Upper lobe of right lung (tissue), 1 donor: ENCODE data around the gene SLC2A1. TPM values are rescaled to one million over a fixed set of nuclear protein-coding genes. Genes with fewer than 3 reads are reported as not detected.
A peak's percentile ranks its signal among the peaks of the same experiment; 100 is the strongest.

Experiments used
- ATAC-seq: fragments of 200-7000 bp; cut with Tn5 transposase; one replicate; pipeline ENCODE4 v1.9.1; 2020; ENCODE audit warnings: mild to moderate bottlenecking, moderate library complexity
- DNase-seq: peaks from one replicate; pipeline ENCODE4 v3.0.0-alpha.2; 2020
- H3K27ac ChIP-seq: fragments of 200-600 bp; one replicate; pipeline ENCODE4 v1.8.0; 2022
- H3K27me3 ChIP-seq: fragments of 200-600 bp; one replicate; pipeline ENCODE4 v1.8.0; 2022; ENCODE audit warnings: mild to moderate bottlenecking
- H3K36me3 ChIP-seq: fragments of 200-600 bp; one replicate; pipeline ENCODE4 v1.8.0; 2022
- H3K4me1 ChIP-seq: fragments of 200-600 bp; one replicate; pipeline ENCODE4 v1.8.0; 2022
- H3K4me3 ChIP-seq: fragments of 200-600 bp; one replicate; pipeline ENCODE4 v1.8.0; 2022; ENCODE audit warnings: mild to moderate bottlenecking
- H3K9me3 ChIP-seq: fragments of 200-600 bp; one replicate; pipeline ENCODE4 v1.8.0; 2022
- CTCF ChIP-seq: fragments of 200-600 bp; IDR thresholded peaks from one replicate; pipeline ENCODE4 v1.8.0; 2022; ENCODE audit warnings: antibody characterized with exemption
- intact Hi-C: fragments of 100-400 bp; cut with DNase I; formaldehyde crosslinking; loops from one replicate; pipeline ENCODE4 v1.11.0; 2022
- long read RNA-seq: library from polyadenylated mRNA; unstranded; transcript quantifications from one replicate; pipeline ENCODE4 v2.0.0, GENCODE V29; 2021
- total RNA-seq: library from RNA; stranded (reverse); fragmentation: NEBNext Ultra II Directional; extraction: Animal tissue kit (Norgen Biotek cat#: 25700); gene quantifications from one replicate; pipeline ENCODE4 v1.2.1, GENCODE V29; 2021
- donor health status: DM: no; HTN: yes; CAD: no; lungs with severe emphysema.

The SLC2A1 gene
- 12.9 TPM for total RNA-seq
- long read RNA-seq, transcript SLC2A1-203 (10 exons, 3,670 nt), result major isoform, 19 of 24 reads
- long read RNA-seq, partial matches to known transcripts, result 3 of 24 reads
- long read RNA-seq, other reads (novel, unspliced or antisense), result 2 of 24 reads

GRCh38 chr1:42958488-42959319 is at the start of gene SLC2A1:
TSS of gene SLC2A1 (minus strand) at chr1:42958868. CDS start at chr1:42958651, 217 bp downstream.
- Histone ChIP-seq H3K4me3 (peak within 1 kb of the TSS; percentile 72), H3K27me3 (peaks cover 24% of the 10 kb centered on the region), H3K27ac (peak within 1 kb of the TSS; percentile 66), H3K9me3 (no peaks in the 10 kb centered on the region), H3K4me1 (peaks cover 7% of the 10 kb centered on the region), H3K36me3 (no peaks in the 10 kb centered on the region)
- DNase-seq, result peak; percentile 91
- peak; percentile 93 for ATAC-seq
- TF ChIP-seq CTCF, result no peak
- intact Hi-C loops, result no loop called here

DNA sequence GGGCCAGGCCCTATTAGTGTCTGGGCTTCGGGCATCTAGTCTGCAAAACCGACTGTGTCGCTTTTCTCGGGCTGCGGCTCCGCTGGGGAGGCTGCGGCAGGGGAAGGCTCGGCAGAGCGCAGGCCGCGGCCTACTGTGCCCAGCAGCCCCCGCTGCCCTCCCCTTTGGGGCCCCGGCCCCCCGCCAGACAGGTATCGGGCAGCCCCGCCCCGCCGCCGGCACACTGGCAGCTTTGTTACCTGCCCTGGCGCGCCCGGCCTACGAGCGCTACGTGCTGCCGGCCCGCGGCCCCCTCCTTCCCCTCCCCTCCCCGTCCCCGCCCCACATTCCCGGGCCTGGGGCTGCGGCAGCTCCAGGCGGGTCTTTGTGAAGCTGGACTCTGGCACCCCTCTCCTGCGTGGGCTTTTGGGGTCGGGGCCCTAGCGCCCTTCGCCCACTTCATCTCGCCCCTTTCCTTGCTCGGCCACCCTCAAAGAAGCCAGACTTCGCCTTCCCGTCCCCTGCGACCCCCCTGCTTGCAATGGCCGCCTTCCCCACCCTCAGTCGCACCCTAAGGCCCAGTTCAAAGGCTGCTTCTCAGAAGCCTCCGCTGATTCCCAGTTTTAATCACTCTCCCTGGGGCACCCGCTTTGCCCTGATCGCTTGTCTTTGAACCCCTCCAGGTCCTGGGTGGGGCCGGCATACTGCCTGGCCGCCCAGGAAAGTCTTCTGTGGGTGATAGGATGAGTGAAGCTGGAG is 48.9 kb upstream of the SLC2A1 start:
- H3K27me3 ChIP-seq, result peaks cover 17% of the 10 kb centered on the region
- ATAC-seq (no peak), DNase-seq (no peak)
- no peaks in the 10 kb centered on the region for H3K4me1 ChIP-seq
- H3K27ac ChIP-seq, result no peak overlapping the region
- H3K9me3 ChIP-seq, result no peaks in the 10 kb centered on the region
- H3K4me3 ChIP-seq, result no peak overlapping the region
- H3K36me3 ChIP-seq, result no peaks in the 10 kb centered on the region
- intact Hi-C loops, result no loop called here
- no peak for TF ChIP-seq CTCF

GRCh38 chr1:43005460-43006361 is 47.0 kb upstream of the SLC2A1 start:
- intact Hi-C loops, result no loop called here
- DNase-seq, result no peak
- no peaks in the 10 kb centered on the region for H3K36me3 ChIP-seq
- H3K4me1 ChIP-seq, result no peaks in the 10 kb centered on the region
- H3K27me3 ChIP-seq, result peaks cover 13% of the 10 kb centered on the region
- TF ChIP-seq CTCF, result no peak
- no peak overlapping the region for H3K27ac ChIP-seq
- no peak for ATAC-seq
- no peaks in the 10 kb centered on the region for H3K9me3 ChIP-seq
- no peak overlapping the region for H3K4me3 ChIP-seq

DNA sequence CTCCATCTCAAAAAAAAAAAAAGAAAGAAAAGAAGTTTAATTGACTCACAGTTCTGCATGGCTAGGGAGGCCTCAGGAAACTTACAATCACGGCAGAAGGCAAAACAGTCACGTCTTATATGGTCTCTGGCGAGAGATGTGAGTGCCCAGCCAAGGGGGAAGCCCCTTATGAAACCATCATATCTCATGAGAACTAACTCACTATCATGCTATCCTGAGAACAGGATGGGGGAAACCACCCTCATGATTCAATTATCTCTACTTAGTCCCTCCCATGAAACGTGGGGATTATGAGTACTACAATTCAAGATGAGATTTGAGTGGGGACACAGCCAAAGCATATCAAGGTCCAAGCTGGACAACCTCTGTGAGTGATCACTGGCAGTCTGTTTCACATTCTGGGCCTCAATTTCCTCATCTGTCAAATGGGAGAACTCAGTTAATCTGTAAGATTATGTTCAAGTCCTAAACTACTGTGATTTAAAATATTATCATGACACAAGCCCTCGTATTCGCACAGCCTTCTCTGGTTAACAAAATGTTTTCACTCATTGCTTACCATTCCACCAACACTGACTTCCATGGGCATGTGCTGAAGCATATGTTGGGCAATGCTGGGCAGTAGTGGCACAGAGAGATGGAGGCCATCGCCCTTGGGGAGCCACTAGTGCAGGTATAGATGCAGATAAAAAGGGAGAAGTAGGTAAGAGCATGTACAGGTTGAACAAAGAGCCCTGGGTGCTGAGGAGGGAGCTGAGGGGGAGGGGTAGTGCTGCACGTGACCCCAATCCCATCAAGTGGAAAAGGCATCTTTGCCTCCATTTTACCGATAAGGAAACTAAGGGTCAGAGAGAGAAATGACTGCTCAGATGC is 46.2 kb upstream of the SLC2A1 start:
- ATAC-seq (no peak), DNase-seq (no peak)
- H3K9me3 ChIP-seq, result no peaks in the 10 kb centered on the region
- no peaks in the 10 kb centered on the region for H3K4me1 ChIP-seq
- H3K27ac ChIP-seq, result no peak overlapping the region
- no peak overlapping the region for H3K4me3 ChIP-seq
- peaks cover 13% of the 10 kb centered on the region for H3K27me3 ChIP-seq
- intact Hi-C loops, result no loop called here
- H3K36me3 ChIP-seq, result no peaks in the 10 kb centered on the region
- TF ChIP-seq CTCF, result no peak
